HG03108 (cell line): ENCODE measurements around the gene DHFR2.
"Not testable (repeated sequence)": the region's sequence is repeated elsewhere in the genome, so short reads cannot be mapped to it uniquely, and the experiment has no call there.

Source experiments
- ATAC-seq: cut with Tn5 transposase; IDR thresholded peaks from one replicate; pipeline ENCODE4 v1.9.1; 2021; ENCODE audit warnings: moderate library complexity; ENCODE audit not compliant: unreplicated experiment

The DHFR2 gene

GRCh38 chr3:94065819-94066480 lies 3.2 kb upstream of the DHFR2 start:
- no peak for ATAC-seq

- no peak for ATAC-seq
These were observed 2.4 kb upstream of the DHFR2 start for GRCh38 chr3:94065122-94065521.

- no peak for ATAC-seq
These were observed 1.6 kb upstream of the DHFR2 start for GRCh38 chr3:94064243-94064860.

GRCh38 chr3:94063496-94064119 lies 892 bp upstream of the DHFR2 start:
- no peak for ATAC-seq

GRCh38 chr3:94061297-94061696 lies 1.4 kb downstream of the DHFR2 start:
- no peak for ATAC-seq

- ATAC-seq = no peak
These were observed 12.2 kb downstream of the DHFR2 start for GRCh38 chr3:94050546-94050945.

GRCh38 chr3:94049267-94049666 lies 13.4 kb downstream of the DHFR2 start:
- ATAC-seq = no peak

- no peak for ATAC-seq
These were observed 16.2 kb downstream of the DHFR2 start for GRCh38 chr3:94046533-94046932.

GRCh38 chr3:94044100-94044936 lies 18.4 kb downstream of the DHFR2 start:
- not testable (repeated sequence) for ATAC-seq

GRCh38 chr3:94043285-94043684 lies 19.4 kb downstream of the DHFR2 start:
- no peak for ATAC-seq

- ATAC-seq = no peak
These were observed 25.7 kb downstream of the DHFR2 start for GRCh38 chr3:94036909-94037507.

GRCh38 chr3:94028093-94028837 lies 34.5 kb downstream of the DHFR2 start, which contains the start of gene STX19:
TSS of gene STX19 (minus strand) at chr3:94028597. CDS start at chr3:94015269, 13,328 bp downstream.
- ATAC-seq = no peak

- ATAC-seq = no peak
These were observed 36.1 kb downstream of the DHFR2 start for GRCh38 chr3:94026623-94027022.

GRCh38 chr3:94024385-94024784 lies 38.3 kb downstream of the DHFR2 start:
- ATAC-seq = no peak

- ATAC-seq = no peak
These were observed 42.4 kb downstream of the DHFR2 start for GRCh38 chr3:94020293-94020692.

- ATAC-seq = no peak
These were observed 43.1 kb downstream of the DHFR2 start for GRCh38 chr3:94019659-94020058.

GRCh38 chr3:94015025-94015424 lies 47.7 kb downstream of the DHFR2 start:
- no peak for ATAC-seq

GRCh38 chr3:94012185-94012584 lies 50.5 kb downstream of the DHFR2 start:
- no peak for ATAC-seq

- ATAC-seq = no peak
These were observed 51.4 kb downstream of the DHFR2 start for GRCh38 chr3:94011233-94011711.

GRCh38 chr3:94009608-94010007 lies 53.1 kb downstream of the DHFR2 start:
- no peak for ATAC-seq
